Measurements from ENCODE around the gene STKLD1. TPM values are rescaled to one million over a fixed set of nuclear protein-coding genes. Genes with fewer than 3 reads are reported as not detected.

STKLD1 gene
- total and polyA plus RNA-seq, 4 donors, result 1.4 to 3.5 TPM; not detected in 2

DNA sequence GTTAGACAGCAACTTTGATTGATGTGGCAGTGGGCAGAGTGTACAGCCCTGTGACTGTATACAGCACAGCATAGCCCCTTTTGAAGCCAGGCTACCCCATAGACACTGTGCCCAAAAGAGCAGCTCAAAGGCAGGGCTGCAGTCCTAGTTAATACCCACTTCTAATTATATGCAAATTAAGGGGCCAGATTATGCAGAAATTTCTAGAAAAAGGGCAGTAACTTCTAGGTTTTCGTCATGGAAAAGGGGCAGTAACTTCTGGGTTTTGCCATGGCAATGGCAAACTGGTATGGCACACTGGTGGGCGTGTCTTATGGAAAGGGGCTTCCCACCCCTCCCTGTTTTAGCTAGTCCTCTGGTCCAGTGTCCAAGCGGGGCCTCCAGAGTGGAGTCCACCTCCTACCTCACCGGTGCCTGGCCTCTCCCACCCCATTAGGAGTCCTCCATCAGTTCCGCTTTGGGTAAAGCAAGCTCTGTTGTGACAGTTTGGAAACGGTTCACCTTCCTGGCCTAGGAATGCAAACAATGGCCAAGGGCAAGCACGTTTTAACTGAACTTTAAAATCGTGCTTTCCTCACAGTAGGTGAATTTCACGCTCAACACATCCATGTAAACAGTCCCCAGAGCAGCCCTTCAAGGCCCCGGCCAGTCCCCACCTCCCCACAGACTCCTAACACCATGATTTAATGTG lies 51.6 kb downstream of the STKLD1 start:
- Histone ChIP-seq H3K27ac (ENCODE audit: low read depth in 1 of 2, low read length in 2 of 2) (no peak overlapping the region), H3K36me3 (ENCODE audit: control insufficient read depth in 1 of 2, insufficient read depth in 2 of 2, low read length in 1 of 2) (no peaks in the 10 kb centered on the region), H3K27me3 (ENCODE audit: control insufficient read depth in 1 of 2, insufficient read depth in 2 of 2, low read length in 1 of 2) (no peaks in the 10 kb centered on the region), H3K4me1 (ENCODE audit: control insufficient read depth in 1 of 2, insufficient read depth in 2 of 2, low read length in 2 of 2) (no peaks in the 10 kb centered on the region), H3K4me3 (ENCODE audit: low read length in 2 of 2) (no peak overlapping the region), H3K9me3 (ENCODE audit: control insufficient read depth, low read length) (no peaks in the 10 kb centered on the region)
- WGBS, 2 donors, result 62 to 65% methylated on average over 10 of the region's 10 CpGs
- intact Hi-C loops (cut with DNase I), result no loop called here
- ATAC-seq (ENCODE audit: low FRiP score) (no peak), DNase-seq (no peak)

DNA sequence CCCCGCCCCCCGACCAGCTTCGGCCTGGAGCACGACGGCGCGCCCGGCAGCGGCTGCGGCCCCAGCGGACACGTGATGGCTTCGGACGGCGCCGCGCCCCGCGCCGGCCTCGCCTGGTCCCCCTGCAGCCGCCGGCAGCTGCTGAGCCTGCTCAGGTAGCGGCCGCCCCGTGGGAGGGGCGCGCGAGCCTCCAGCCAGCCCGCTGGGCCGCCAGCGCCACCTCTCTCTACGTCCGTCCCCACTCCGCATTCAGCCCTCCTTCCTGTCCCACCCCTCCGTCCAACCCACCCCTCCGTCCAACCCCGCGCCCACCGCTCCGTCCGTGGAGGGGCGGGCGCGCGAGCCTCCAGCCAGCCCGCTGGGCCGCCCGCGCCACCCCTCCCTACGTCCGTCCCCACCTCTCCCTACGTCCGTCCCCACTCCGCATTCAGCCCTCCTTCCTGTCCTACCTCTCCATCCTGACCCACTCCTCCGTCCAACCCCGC lies 52.5 kb downstream of the STKLD1 start:
- Histone ChIP-seq H3K27me3 (ENCODE audit: control insufficient read depth in 1 of 2, insufficient read depth in 2 of 2, low read length in 1 of 2) (no peaks in the 10 kb centered on the region), H3K9me3 (ENCODE audit: control insufficient read depth, low read length) (no peaks in the 10 kb centered on the region), H3K4me3 (ENCODE audit: low read length in 2 of 2) (peak overlapping the region in 1 of 2 donors; percentile 5), H3K36me3 (ENCODE audit: control insufficient read depth in 1 of 2, insufficient read depth in 2 of 2, low read length in 1 of 2) (no peaks in the 10 kb centered on the region), H3K4me1 (ENCODE audit: control insufficient read depth in 1 of 2, insufficient read depth in 2 of 2, low read length in 2 of 2) (no peaks in the 10 kb centered on the region), H3K27ac (ENCODE audit: low read depth in 1 of 2, low read length in 2 of 2) (no peak overlapping the region)
- ATAC-seq (ENCODE audit: low FRiP score) (no peak), DNase-seq (no peak)
- 1% methylated on average over 26 to 57 of the region's 57 CpGs for WGBS, 2 donors
- intact Hi-C loops (cut with DNase I), result no loop called here

- H3K4me3 ChIP-seq (ENCODE audit: low read length in 2 of 2), result no peak overlapping the region
Observed at GRCh38 chr9:133429214-133429613, 53.0 kb downstream of the STKLD1 start.

GRCh38 chr9:133429641-133430161 lies 53.5 kb downstream of the STKLD1 start:
- Histone ChIP-seq H3K36me3 (ENCODE audit: control insufficient read depth in 1 of 2, insufficient read depth in 2 of 2, low read length in 1 of 2) (no peaks in the 10 kb centered on the region), H3K4me1 (ENCODE audit: control insufficient read depth in 1 of 2, insufficient read depth in 2 of 2, low read length in 2 of 2) (no peaks in the 10 kb centered on the region), H3K4me3 (ENCODE audit: low read length in 2 of 2) (no peak overlapping the region), H3K27me3 (ENCODE audit: control insufficient read depth in 1 of 2, insufficient read depth in 2 of 2, low read length in 1 of 2) (no peaks in the 10 kb centered on the region), H3K27ac (ENCODE audit: low read depth in 1 of 2, low read length in 2 of 2) (no peak overlapping the region), H3K9me3 (ENCODE audit: control insufficient read depth, low read length) (no peaks in the 10 kb centered on the region)
- ATAC-seq (ENCODE audit: low FRiP score), result peak; percentile 39
- intact Hi-C loops (cut with DNase I), result no loop called here
- no peak for DNase-seq
- 23 to 24% methylated on average over 49 of the region's 49 CpGs for WGBS, 2 donors

More at GRCh38 chr9:133429214-133429613, 53.0 kb downstream of the STKLD1 start:
- H3K4me1 ChIP-seq (ENCODE audit: control insufficient read depth in 1 of 2, insufficient read depth in 2 of 2, low read length in 2 of 2), result no peaks in the 10 kb centered on the region
- no peak overlapping the region for H3K27ac ChIP-seq (ENCODE audit: low read depth in 1 of 2, low read length in 2 of 2)
- intact Hi-C loops (cut with DNase I), result no loop called here
- 3 to 6% methylated on average over 11 to 18 of the region's 18 CpGs for WGBS, 2 donors
- ATAC-seq (ENCODE audit: low FRiP score) (peak; percentile 6), DNase-seq (no peak)
- no peaks in the 10 kb centered on the region for H3K27me3 ChIP-seq (ENCODE audit: control insufficient read depth in 1 of 2, insufficient read depth in 2 of 2, low read length in 1 of 2)
- H3K36me3 ChIP-seq (ENCODE audit: control insufficient read depth in 1 of 2, insufficient read depth in 2 of 2, low read length in 1 of 2), result no peaks in the 10 kb centered on the region
- no peaks in the 10 kb centered on the region for H3K9me3 ChIP-seq (ENCODE audit: control insufficient read depth, low read length)

DNA sequence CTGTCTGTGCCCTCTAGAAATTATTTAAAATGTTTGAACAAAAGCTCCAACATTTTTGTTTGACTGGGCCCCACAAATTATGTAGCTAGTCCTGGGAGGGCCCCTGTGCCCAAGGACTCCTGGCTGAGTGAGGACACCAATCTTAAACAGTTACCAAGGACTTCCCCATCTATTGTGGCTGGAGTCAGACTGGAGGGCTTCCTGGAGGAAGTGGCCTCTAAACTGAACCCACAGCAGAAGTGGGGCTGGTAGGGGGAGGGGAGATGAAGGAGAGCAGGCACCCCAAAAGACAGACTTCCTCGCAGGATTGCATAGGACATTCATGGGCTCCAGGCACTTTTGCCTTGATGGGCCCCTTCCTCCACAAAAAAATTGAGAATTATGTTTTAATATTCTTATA lies 54.1 kb downstream of the STKLD1 start:
- ATAC-seq (ENCODE audit: low FRiP score) (no peak), DNase-seq (no peak)
- intact Hi-C loops (cut with DNase I), result no loop called here
- no peaks in the 10 kb centered on the region for H3K27me3 ChIP-seq (ENCODE audit: control insufficient read depth in 1 of 2, insufficient read depth in 2 of 2, low read length in 1 of 2)
- no peaks in the 10 kb centered on the region for H3K9me3 ChIP-seq (ENCODE audit: control insufficient read depth, low read length)
- H3K4me3 ChIP-seq (ENCODE audit: low read length in 2 of 2), result no peak overlapping the region
- H3K36me3 ChIP-seq (ENCODE audit: control insufficient read depth in 1 of 2, insufficient read depth in 2 of 2, low read length in 1 of 2), result no peaks in the 10 kb centered on the region
- no peaks in the 10 kb centered on the region for H3K4me1 ChIP-seq (ENCODE audit: control insufficient read depth in 1 of 2, insufficient read depth in 2 of 2, low read length in 2 of 2)
- WGBS, 2 donors, result 95 to 100% methylated on average over 1 of the region's 1 CpG
- no peak overlapping the region for H3K27ac ChIP-seq (ENCODE audit: low read depth in 1 of 2, low read length in 2 of 2)

DNA sequence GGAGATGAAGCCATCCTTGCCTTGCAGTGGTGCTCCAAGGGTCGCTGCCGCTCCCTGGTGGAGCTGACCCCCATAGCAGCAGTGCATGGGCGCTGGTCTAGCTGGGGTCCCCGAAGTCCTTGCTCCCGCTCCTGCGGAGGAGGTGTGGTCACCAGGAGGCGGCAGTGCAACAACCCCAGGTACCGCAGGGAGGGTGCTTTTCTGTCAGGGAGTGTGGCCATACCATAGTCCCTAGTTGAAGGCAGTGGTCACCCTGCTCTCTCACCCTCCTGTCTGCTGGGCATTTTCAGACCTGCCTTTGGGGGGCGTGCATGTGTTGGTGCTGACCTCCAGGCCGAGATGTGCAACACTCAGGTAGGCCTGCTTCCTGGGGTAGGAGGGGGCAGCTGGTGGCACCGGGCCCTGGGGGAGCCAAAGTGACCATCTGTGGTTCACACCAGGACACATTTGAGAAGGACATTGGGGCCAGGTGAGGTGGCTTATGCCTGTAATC lies 57.2 kb downstream of the STKLD1 start:
- H3K36me3 ChIP-seq (ENCODE audit: control insufficient read depth in 1 of 2, insufficient read depth in 2 of 2, low read length in 1 of 2), result no peaks in the 10 kb centered on the region
- ATAC-seq (ENCODE audit: low FRiP score), result no peak
- intact Hi-C loops (cut with DNase I), result no loop called here
- no peaks in the 10 kb centered on the region for H3K4me1 ChIP-seq (ENCODE audit: control insufficient read depth in 1 of 2, insufficient read depth in 2 of 2, low read length in 2 of 2)
- DNase-seq, result no peak
- H3K27me3 ChIP-seq (ENCODE audit: control insufficient read depth in 1 of 2, insufficient read depth in 2 of 2, low read length in 1 of 2), result no peaks in the 10 kb centered on the region
- 85 to 86% methylated on average over 11 of the region's 11 CpGs for WGBS, 2 donors
- no peaks in the 10 kb centered on the region for H3K9me3 ChIP-seq (ENCODE audit: control insufficient read depth, low read length)
- H3K4me3 ChIP-seq (ENCODE audit: low read length in 2 of 2), result no peak overlapping the region
- H3K27ac ChIP-seq (ENCODE audit: low read depth in 1 of 2, low read length in 2 of 2), result no peak overlapping the region

DNA sequence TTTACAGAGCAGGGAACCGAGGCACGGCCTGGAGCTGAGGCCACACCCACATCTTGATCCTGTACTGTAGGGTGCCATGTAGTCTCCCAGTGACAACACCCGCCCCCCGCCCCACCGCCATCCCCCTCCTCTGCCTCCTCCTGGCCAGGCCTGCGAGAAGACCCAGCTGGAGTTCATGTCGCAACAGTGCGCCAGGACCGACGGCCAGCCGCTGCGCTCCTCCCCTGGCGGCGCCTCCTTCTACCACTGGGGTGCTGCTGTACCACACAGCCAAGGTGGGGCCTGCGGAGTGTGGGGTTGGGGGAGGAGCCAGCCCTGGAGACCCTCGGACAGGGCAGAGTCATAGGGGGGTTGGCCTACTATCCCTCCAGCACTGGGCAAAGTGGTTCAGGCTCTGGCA lies 60.5 kb downstream of the STKLD1 start:
- H3K4me3 ChIP-seq (ENCODE audit: low read length in 2 of 2), result no peak overlapping the region
- ATAC-seq (ENCODE audit: low FRiP score), result no peak
- H3K9me3 ChIP-seq (ENCODE audit: control insufficient read depth, low read length), result no peaks in the 10 kb centered on the region
- H3K4me1 ChIP-seq (ENCODE audit: control insufficient read depth in 1 of 2, insufficient read depth in 2 of 2, low read length in 2 of 2), result no peaks in the 10 kb centered on the region
- H3K27ac ChIP-seq (ENCODE audit: low read depth in 1 of 2, low read length in 2 of 2), result no peak overlapping the region
- no peaks in the 10 kb centered on the region for H3K36me3 ChIP-seq (ENCODE audit: control insufficient read depth in 1 of 2, insufficient read depth in 2 of 2, low read length in 1 of 2)
- no peaks in the 10 kb centered on the region for H3K27me3 ChIP-seq (ENCODE audit: control insufficient read depth in 1 of 2, insufficient read depth in 2 of 2, low read length in 1 of 2)
- 78 to 84% methylated on average over 16 of the region's 16 CpGs for WGBS, 2 donors
- no peak for DNase-seq
- intact Hi-C loops (cut with DNase I), result no loop called here

GRCh38 chr9:133437753-133438531 lies 61.8 kb downstream of the STKLD1 start:
- WGBS, 2 donors, result 92 to 94% methylated on average over 20 of the region's 20 CpGs
- Histone ChIP-seq H3K27me3 (ENCODE audit: control insufficient read depth in 1 of 2, insufficient read depth in 2 of 2, low read length in 1 of 2) (no peaks in the 10 kb centered on the region), H3K4me1 (ENCODE audit: control insufficient read depth in 1 of 2, insufficient read depth in 2 of 2, low read length in 2 of 2) (no peaks in the 10 kb centered on the region), H3K9me3 (ENCODE audit: control insufficient read depth, low read length) (no peaks in the 10 kb centered on the region), H3K27ac (ENCODE audit: low read depth in 1 of 2, low read length in 2 of 2) (no peak overlapping the region), H3K4me3 (ENCODE audit: low read length in 2 of 2) (no peak overlapping the region), H3K36me3 (ENCODE audit: control insufficient read depth in 1 of 2, insufficient read depth in 2 of 2, low read length in 1 of 2) (no peaks in the 10 kb centered on the region)
- intact Hi-C loops (cut with DNase I), result no loop called here
- DNase-seq (no peak), ATAC-seq (ENCODE audit: low FRiP score) (no peak)

Measured in aorta (tissue), 5 donors.